Stomach (tissue), 9 donors: ENCODE data around the gene TAS2R60. TPM values are rescaled to one million over a fixed set of nuclear protein-coding genes. Genes with fewer than 3 reads are reported as not detected.
"Not testable (repeated sequence)": the region's sequence is repeated elsewhere in the genome, so short reads cannot be mapped to it uniquely, and the experiment has no call there.

ENCODE experiments used
- DNase-seq, 2 donors: peaks; one replicate each; pipeline versions ENCODE4 v3.0.0 to v3.0.0-alpha.2; 2013 to 2019
- H3K27ac ChIP-seq, 5 donors: fragments of 200-600 bp in 4 of 5; sonication (generic) in 4 of 5; one replicate each; pipeline ENCODE4 v1.5.1; 2013 to 2019; ENCODE audit warnings: mild to moderate bottlenecking in 1 of 5, moderate library complexity in 1 of 5
- H3K27me3 ChIP-seq, 3 donors: fragments of 200-600 bp; sonication (generic); one replicate each; pipeline ENCODE4 v1.5.1; 2017 to 2019; ENCODE audit warnings: mixed run types in 1 of 3
- H3K36me3 ChIP-seq, 4 donors: fragments of 200-600 bp; sonication (generic); 1 replicate in 3 of 4; 2 replicates in 1 of 4; pipeline ENCODE4 v1.5.1; 2016 to 2019
- H3K4me1 ChIP-seq, 4 donors: fragments of 200-600 bp; sonication (generic); one replicate each; pipeline ENCODE4 v1.5.1; 2016 to 2019
- H3K4me3 ChIP-seq, 4 donors: fragments of 200-600 bp; sonication (generic) in 3 of 4; one replicate each; pipeline ENCODE4 v1.5.1; 2016 to 2019; ENCODE audit warnings: mild to moderate bottlenecking in 1 of 4
- H3K9me3 ChIP-seq, 4 donors: fragments of 200-600 bp; sonication (generic); one replicate each; pipeline ENCODE4 v1.5.1; 2016 to 2019
- EP300 ChIP-seq: sonication (generic); formaldehyde crosslinking; IDR thresholded peaks from one replicate; pipeline ENCODE4 v1.6.1; 2017; ENCODE audit warnings: antibody characterized with exemption
- POLR2A ChIP-seq, 4 donors: fragments of 450-650 bp; IDR thresholded peaks; one replicate each; pipeline ENCODE4 v1.6.1; 2016; ENCODE audit warnings: antibody characterized with exemption in 4 of 4, control low read depth in 2 of 4, mild to moderate bottlenecking in 1 of 4, moderate library complexity in 1 of 4
- POLR2AphosphoS5 ChIP-seq, 3 donors: sonication (generic); formaldehyde crosslinking; IDR thresholded peaks; one replicate each; pipeline ENCODE4 v1.6.1; 2016; ENCODE audit warnings: antibody characterized with exemption in 3 of 3
- WGBS, 5 donors: extraction: QIAGEN DNeasy Blood & Tissue Kit in 3 of 5; methylation state at CpG; one replicate each; pipeline versions ENCODE4 v1.1.5 to v1.1.7; 2013 to 2018; 5-methylcytosine and 5-hydroxymethylcytosine counted together
- intact Hi-C: fragments of 100-400 bp; cut with DNase I; formaldehyde crosslinking; loops from one replicate; pipeline ENCODE4 v1.15.1; 2023; ENCODE audit warnings: low total_unique reads
- polyA plus RNA-seq, 3 donors: library from polyadenylated mRNA; stranded (reverse); fragments of 200-250 nt; gene quantifications; one replicate each; pipeline ENCODE4 v1.2.3, GENCODE V29; 2013
- total RNA-seq, 5 donors: library from RNA; depleted of rRNA; stranded (reverse); fragments of >200 nt; gene quantifications; one replicate each; pipeline versions ENCODE4 v1.1.0 to v1.2.3, GENCODE V29; 2014 to 2016
- TF ChIP-seq, protein P1 (sequence below), 7 experiments: fragments of 450-650 bp in 4 of 7; fragments of 200-600 bp in 3 of 7; sonication (generic) in 3 of 7; IDR thresholded peaks; one replicate each; pipeline ENCODE4 v1.5.1; 2016 to 2019; ENCODE audit warnings: antibody characterized with exemption in 7 of 7, control low read depth in 2 of 7, mild to moderate bottlenecking in 1 of 7
- donor health status: healthy with polysubstance abuse.
- donor health status: Bipolar disorder and iron deficiency.
- donor health status: healthy.

TAS2R60 gene
- total and polyA plus RNA-seq, 8 donors, result not detected

- no peak for DNase-seq
Observed at GRCh38 chr7:143399151-143399550, 44.1 kb upstream of the TAS2R60 start.

GRCh38 chr7:143399642-143400041 lies 43.6 kb upstream of the TAS2R60 start:
- DNase-seq, result no peak
- Histone ChIP-seq H3K4me1 (peaks cover 9 to 21% (median 15%) of the 10 kb centered on the region in 4 donors), H3K4me3 (no peak overlapping the region), H3K27ac (no peak overlapping the region), H3K36me3 (peaks cover 0 to 42% (median 25%) of the 10 kb centered on the region in 4 donors), H3K9me3 (no peaks in the 10 kb centered on the region), H3K27me3 (no peaks in the 10 kb centered on the region)
- intact Hi-C loops, result no loop called here
- 95 to 98% (median 95%) methylated on average over 15 to 20 of the region's 20 CpGs for WGBS, 5 donors
- TF ChIP-seq, protein P1, sequence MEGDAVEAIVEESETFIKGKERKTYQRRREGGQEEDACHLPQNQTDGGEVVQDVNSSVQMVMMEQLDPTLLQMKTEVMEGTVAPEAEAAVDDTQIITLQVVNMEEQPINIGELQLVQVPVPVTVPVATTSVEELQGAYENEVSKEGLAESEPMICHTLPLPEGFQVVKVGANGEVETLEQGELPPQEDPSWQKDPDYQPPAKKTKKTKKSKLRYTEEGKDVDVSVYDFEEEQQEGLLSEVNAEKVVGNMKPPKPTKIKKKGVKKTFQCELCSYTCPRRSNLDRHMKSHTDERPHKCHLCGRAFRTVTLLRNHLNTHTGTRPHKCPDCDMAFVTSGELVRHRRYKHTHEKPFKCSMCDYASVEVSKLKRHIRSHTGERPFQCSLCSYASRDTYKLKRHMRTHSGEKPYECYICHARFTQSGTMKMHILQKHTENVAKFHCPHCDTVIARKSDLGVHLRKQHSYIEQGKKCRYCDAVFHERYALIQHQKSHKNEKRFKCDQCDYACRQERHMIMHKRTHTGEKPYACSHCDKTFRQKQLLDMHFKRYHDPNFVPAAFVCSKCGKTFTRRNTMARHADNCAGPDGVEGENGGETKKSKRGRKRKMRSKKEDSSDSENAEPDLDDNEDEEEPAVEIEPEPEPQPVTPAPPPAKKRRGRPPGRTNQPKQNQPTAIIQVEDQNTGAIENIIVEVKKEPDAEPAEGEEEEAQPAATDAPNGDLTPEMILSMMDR (IDR thresholded peaks at IDR 0.05), result no peak
- no peak for TF ChIP-seq POLR2A (IDR thresholded peaks at IDR 0.05)
- TF ChIP-seq POLR2AphosphoS5 (IDR thresholded peaks at IDR 0.05), result no peak
- no peak for TF ChIP-seq EP300

More at GRCh38 chr7:143399151-143399550, 44.1 kb upstream of the TAS2R60 start:
- H3K4me3 ChIP-seq, result no peak overlapping the region
- peaks cover 0 to 42% (median 25%) of the 10 kb centered on the region in 4 donors for H3K36me3 ChIP-seq
- WGBS, 5 donors, result 81 to 94% (median 91%) methylated on average over 7 to 8 of the region's 8 CpGs
- TF ChIP-seq, protein P1 (IDR thresholded peaks at IDR 0.05), result no peak
- no peak for TF ChIP-seq POLR2AphosphoS5 (IDR thresholded peaks at IDR 0.05)
- TF ChIP-seq POLR2A (IDR thresholded peaks at IDR 0.05), result no peak
- no peak for TF ChIP-seq EP300
- H3K9me3 ChIP-seq, result no peaks in the 10 kb centered on the region
- intact Hi-C loops, result no loop called here
- peaks cover 9 to 21% (median 16%) of the 10 kb centered on the region in 4 donors for H3K4me1 ChIP-seq
- H3K27me3 ChIP-seq, result no peaks in the 10 kb centered on the region
- H3K27ac ChIP-seq, result no peak overlapping the region

DNA sequence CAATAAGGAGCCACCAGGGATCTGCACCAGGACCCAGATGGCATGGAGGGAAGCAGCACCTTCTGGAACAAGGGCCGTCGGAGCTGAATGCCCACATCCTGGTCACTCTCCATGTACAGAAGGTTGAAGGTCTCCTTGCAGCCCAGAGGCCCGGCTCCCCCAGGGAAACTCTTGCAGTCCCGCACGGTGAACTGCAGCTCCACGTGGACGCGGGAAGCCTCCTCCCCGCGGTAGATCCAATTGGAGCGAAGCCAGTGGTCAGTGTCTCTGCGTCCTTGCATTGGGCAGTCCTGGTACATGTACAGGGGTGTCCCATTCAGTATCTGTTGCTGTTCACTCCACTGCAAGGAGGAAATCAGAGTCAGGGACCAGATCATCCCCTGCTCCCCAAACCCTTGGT lies 42.0 kb upstream of the TAS2R60 start:
- 90 to 94% (median 90%) methylated on average over 7 to 12 of the region's 12 CpGs for WGBS, 5 donors
- H3K9me3 ChIP-seq, result no peaks in the 10 kb centered on the region
- no peak overlapping the region for H3K4me3 ChIP-seq
- H3K36me3 ChIP-seq, result peaks cover 0 to 36% (median 25%) of the 10 kb centered on the region in 4 donors
- no peak overlapping the region for H3K27ac ChIP-seq
- no peaks in the 10 kb centered on the region for H3K27me3 ChIP-seq
- no peak for DNase-seq
- TF ChIP-seq POLR2A (IDR thresholded peaks at IDR 0.05), result no peak
- no peak for TF ChIP-seq EP300
- TF ChIP-seq POLR2AphosphoS5 (IDR thresholded peaks at IDR 0.05), result no peak
- TF ChIP-seq, protein P1 (IDR thresholded peaks at IDR 0.05), result no peak
- H3K4me1 ChIP-seq, result peaks cover 2 to 15% (median 8%) of the 10 kb centered on the region in 4 donors
- intact Hi-C loops, result no loop called here

GRCh38 chr7:143402233-143402632 lies 41.0 kb upstream of the TAS2R60 start:
- H3K9me3 ChIP-seq, H3K27me3 ChIP-seq, DNase-seq, H3K4me3 ChIP-seq, H3K27ac ChIP-seq, intact Hi-C loops: not testable (repeated sequence)
- Histone ChIP-seq H3K36me3 (peaks cover 0 to 36% (median 25%) of the 10 kb centered on the region in 4 donors), H3K4me1 (peaks cover 0 to 18% (median 8%) of the 10 kb centered on the region in 4 donors)
- WGBS, 5 donors, result 79 to 88% (median 82%) methylated on average over 4 of the region's 4 CpGs

DNA sequence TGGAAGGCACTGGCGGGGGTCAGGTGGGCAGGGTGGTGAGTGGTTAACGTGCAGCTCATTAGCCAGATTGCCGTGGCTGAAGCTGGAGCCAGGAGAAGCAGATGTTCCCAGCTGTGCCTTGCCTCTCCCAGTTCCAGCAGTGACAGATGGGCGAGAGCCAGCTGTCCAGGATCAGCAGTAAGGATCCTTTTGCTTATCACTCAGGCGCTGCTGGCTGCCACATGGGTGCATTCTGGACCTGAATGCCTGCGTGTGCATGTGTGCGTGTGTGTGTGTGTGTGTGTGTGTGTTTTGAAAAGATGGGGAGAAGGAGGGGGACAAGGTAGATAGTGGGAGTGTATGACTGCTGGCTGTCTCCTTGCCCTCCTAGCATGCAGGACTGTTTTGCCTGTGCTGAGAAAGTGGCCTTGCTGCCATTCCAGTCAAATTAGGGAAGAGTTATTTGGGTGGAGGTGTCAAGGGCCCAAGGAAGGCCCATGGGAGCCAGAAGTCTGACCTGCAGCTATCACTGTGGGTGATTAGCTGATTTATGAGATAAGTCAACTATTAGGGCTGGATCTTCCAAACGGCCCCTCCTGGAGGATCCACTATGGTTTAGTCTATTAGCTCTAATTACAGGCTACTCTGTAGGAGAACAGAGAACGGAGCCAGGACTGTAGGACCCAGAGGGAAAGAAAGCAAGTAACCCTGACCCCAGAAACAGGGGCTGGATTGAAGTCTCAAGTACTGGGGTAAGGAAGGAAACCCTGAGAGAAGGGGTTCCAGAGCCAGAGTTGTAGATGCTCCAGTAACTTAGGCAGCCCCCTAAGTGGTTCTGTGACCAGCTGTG lies 37.9 kb upstream of the TAS2R60 start:
- Histone ChIP-seq H3K27ac (no peak overlapping the region), H3K4me1 (peaks cover 16 to 49% (median 34%) of the 10 kb centered on the region in 4 donors), H3K36me3 (peaks cover 0 to 10% (median 8%) of the 10 kb centered on the region in 4 donors), H3K27me3 (no peaks in the 10 kb centered on the region), H3K9me3 (no peaks in the 10 kb centered on the region), H3K4me3 (no peak overlapping the region)
- intact Hi-C loops, result no loop called here
- WGBS, 5 donors, result 50 to 71% (median 55%) methylated on average over 8 to 9 of the region's 9 CpGs
- DNase-seq, result peak in 1 of 2 donors; percentile 84
- TF ChIP-seq, protein P1 (IDR thresholded peaks at IDR 0.05), result no peak
- TF ChIP-seq POLR2AphosphoS5 (IDR thresholded peaks at IDR 0.05) (peak in 1 of 3 donors; percentile 53), EP300 (no peak), POLR2A (IDR thresholded peaks at IDR 0.05) (no peak)
